B cell (primary cell): ENCODE data around the gene KIF21B. TPM values are rescaled to one million over a fixed set of nuclear protein-coding genes. Genes with fewer than 3 reads are reported as not detected.

Experiments
- ATAC-seq: fragments of 200-7000 bp; cut with Tn5 transposase; one replicate; pipeline ENCODE4 v1.10.0; 2021; ENCODE audit warnings: low read depth, mild to moderate bottlenecking, moderate number of reproducible peaks, moderate library complexity
- CTCF ChIA-PET: fragments of 350-600 bp; sonication (Branson Sonifier 250); formaldehyde crosslinking; loops from one replicate; lab custom pipeline; 2021; ENCODE audit warnings: antibody characterized with exemption, inconsistent platforms; lab: Charles Lee
- POLR2A ChIA-PET: fragments of 350-600 bp; sonication (Branson Sonifier 250); formaldehyde crosslinking; loops from one replicate; lab custom pipeline; 2021; ENCODE audit warnings: antibody characterized with exemption; lab: Charles Lee
- DNase-seq: peaks from one replicate; pipeline ENCODE4 v3.0.0; 2013
- H2AFZ ChIP-seq: 2 replicates; pipeline ENCODE4 v1.6.1; 2012; ENCODE audit warnings: mild to moderate bottlenecking, low read depth, low read length; ENCODE audit not compliant: insufficient read depth, poor library complexity, severe bottlenecking
- H3K27ac ChIP-seq, 2 donors: 1 replicate in 1 of 2; 2 replicates in 1 of 2; pipeline ENCODE4 v1.5.1; 2012 to 2013; ENCODE audit warnings: low read length in 2 of 2, mild to moderate bottlenecking in 2 of 2, moderate library complexity in 1 of 2
- H3K27me3 ChIP-seq, 4 experiments: fragments of 200-600 bp in 1 of 4; sonication (generic) in 1 of 4; replicated peaks in 1 of 4; 1 replicate in 2 of 4; 2 replicates in 2 of 4; pipeline versions ENCODE4 v1.6.1 to v1.7.0; 2013 to 2016; ENCODE audit warnings: low read length in 3 of 4, mild to moderate bottlenecking in 2 of 4, mixed read lengths in 1 of 4, moderate library complexity in 1 of 4; ENCODE audit not compliant: insufficient read depth in 4 of 4, control insufficient read depth in 3 of 4; ENCODE audit errors: control extremely low read depth in 1 of 4
- H3K36me3 ChIP-seq, 2 experiments: replicated peaks in 1 of 2; 1 replicate in 1 of 2; 2 replicates in 1 of 2; pipeline versions ENCODE4 v1.6.1 to v1.7.1; 2013; ENCODE audit warnings: low read length in 1 of 2; ENCODE audit not compliant: insufficient read depth in 2 of 2, control insufficient read depth in 1 of 2; ENCODE audit errors: control extremely low read depth in 1 of 2, extremely low read depth in 1 of 2
- H3K4me1 ChIP-seq, 2 donors: fragments of 200-600 bp in 1 of 2; sonication (generic) in 1 of 2; 1 replicate in 1 of 2; 2 replicates in 1 of 2; pipeline versions ENCODE4 v1.5.1 to v1.6.1; 2013 to 2017; ENCODE audit warnings: low read length in 2 of 2; ENCODE audit not compliant: control insufficient read depth in 2 of 2, insufficient read depth in 2 of 2
- H3K4me2 ChIP-seq: replicated peaks from 2 replicates; pipeline ENCODE3; 2012; ENCODE audit warnings: mild to moderate bottlenecking, low read depth, low read length; ENCODE audit not compliant: poor library complexity, severe bottlenecking
- H3K4me3 ChIP-seq, 5 experiments: fragments of 200-600 bp in 1 of 5; sonication (generic) in 1 of 5; 1 replicate in 3 of 5; 2 replicates in 2 of 5; pipeline versions ENCODE4 v1.5.1 to v1.7.0; 2011 to 2016; ENCODE audit warnings: low read length in 4 of 5, mild to moderate bottlenecking in 4 of 5, low read depth in 2 of 5, control low read depth in 1 of 5, moderate library complexity in 1 of 5; ENCODE audit not compliant: insufficient read depth in 1 of 5; ENCODE audit errors: control extremely low read depth in 1 of 5, extremely low read depth in 1 of 5
- H3K79me2 ChIP-seq: fragments of 200-600 bp; sonication (generic); one replicate; pipeline ENCODE4 v1.6.0; 2016; ENCODE audit warnings: low read length; ENCODE audit not compliant: control insufficient read depth, insufficient read depth
- H3K9ac ChIP-seq: fragments of 200-600 bp; sonication (generic); 2 replicates; pipeline ENCODE4 v1.6.1; 2017; ENCODE audit warnings: mild to moderate bottlenecking, low read length, moderate library complexity
- H3K9me3 ChIP-seq, 3 donors: one replicate each; pipeline versions ENCODE4 v1.6.1 to v1.7.1; 2013; ENCODE audit warnings: low read length in 2 of 3; ENCODE audit not compliant: control insufficient read depth in 2 of 3, insufficient read depth in 1 of 3; ENCODE audit errors: control extremely low read depth in 1 of 3
- H4K20me1 ChIP-seq: 2 replicates; pipeline ENCODE4 v1.6.0; 2012; ENCODE audit warnings: mild to moderate bottlenecking, low read length; ENCODE audit not compliant: insufficient read depth, control insufficient read depth, poor library complexity, severe bottlenecking
- H3K27ac Mint-ChIP-seq: one replicate; pipeline ENCODE4 v1.8.0; 2021; ENCODE audit warnings: mixed read lengths
- H3K27me3 Mint-ChIP-seq: one replicate; pipeline ENCODE4 v1.8.0; 2021; ENCODE audit warnings: mixed read lengths
- H3K4me1 Mint-ChIP-seq: one replicate; pipeline ENCODE4 v1.8.0; 2021; ENCODE audit warnings: mixed read lengths
- H3K4me3 Mint-ChIP-seq: one replicate; pipeline ENCODE4 v1.8.0; 2021; ENCODE audit warnings: mixed read lengths
- H3K9me3 Mint-ChIP-seq: one replicate; pipeline ENCODE4 v1.8.0; 2022; ENCODE audit warnings: mixed read lengths; ENCODE audit not compliant: insufficient read depth
- CTCF ChIP-seq: fragments of 200-600 bp; IDR thresholded peaks from one replicate; pipeline ENCODE4 v1.8.0; 2022; ENCODE audit warnings: antibody characterized with exemption, mild to moderate bottlenecking
- EZH2 ChIP-seq: IDR thresholded peaks from 2 replicates; pipeline ENCODE4 v1.6.1; 2012; ENCODE audit warnings: borderline replicate concordance, low read depth, mild to moderate bottlenecking, moderate library complexity, low read length; ENCODE audit not compliant: insufficient read depth, poor library complexity, severe bottlenecking
- WGBS: methylation state at CpG from one replicate; pipeline ENCODE4 v1.1.5; 2013; ENCODE audit warnings: missing lambda C conversion rate; ENCODE audit not compliant: insufficient coverage; 5-methylcytosine and 5-hydroxymethylcytosine counted together
- intact Hi-C: fragments of 100-400 bp; cut with micrococcal nuclease; formaldehyde crosslinking; loops from one replicate; pipeline ENCODE4 v1.10.0; 2022
- polyA plus RNA-seq: library from polyadenylated mRNA; depleted of rRNA; stranded (reverse); fragments of >200 nt; gene quantifications from 2 replicates; pipeline ENCODE4 v1.2.3, GENCODE V29; 2012
- total RNA-seq, 2 donors: library from RNA; stranded (reverse); fragments of 120-200 nt in 1 of 2; gene quantifications; 1 replicate in 1 of 2; 2 replicates in 1 of 2; pipeline versions ENCODE4 v1.2.3 to v1.2.4, GENCODE V29; 2013 to 2022

The KIF21B gene
- total and polyA plus RNA-seq, 2 donors (not counting 1 experiment from before 2014, with no cell fraction given): 41.1 to 41.6 TPM

- no peaks in the 10 kb centered on the region for H3K9me3 Mint-ChIP-seq
- ChIA-PET POLR2A (interaction anchor here (0.6 kb wide), 1 partner anchor 570 kb away, joined by 3 read pairs; no protein-coding TSS in a partner anchor), CTCF (interaction anchor here (4.3 to 7.9 kb wide), 4 partner anchors 10 to 59 kb away, joined by 38 to 168 read pairs (median 60); no protein-coding TSS in a partner anchor)
- no peak overlapping the region for H3K27ac Mint-ChIP-seq
- peaks cover 7 to 74% of the 10 kb centered on the region in 2 experiments for H3K36me3 ChIP-seq
- H3K9me3 ChIP-seq: peaks cover 0 to 3% (median 0%) of the 10 kb centered on the region in 3 donors
- no peaks in the 10 kb centered on the region for H3K4me1 Mint-ChIP-seq
- intact Hi-C loops: no loop called here
- no peak overlapping the region for H3K4me3 Mint-ChIP-seq
- H3K27ac ChIP-seq: no peak overlapping the region
- no peak overlapping the region for H3K4me2 ChIP-seq
- 100% methylated on average over 3 of the region's 4 CpGs for WGBS
- no peaks in the 10 kb centered on the region for H3K79me2 ChIP-seq
- H2AFZ ChIP-seq: no peak overlapping the region
- no peaks in the 10 kb centered on the region for H3K27me3 Mint-ChIP-seq
- H3K4me3 ChIP-seq: no peak overlapping the region
- TF ChIP-seq EZH2 (no peak), CTCF (no peak)
- no peak overlapping the region for H3K9ac ChIP-seq
- no peak for ATAC-seq
- no peaks in the 10 kb centered on the region for H4K20me1 ChIP-seq
- H3K4me1 ChIP-seq: no peaks in the 10 kb centered on the region
- DNase-seq: no peak
- no peaks in the 10 kb centered on the region for H3K27me3 ChIP-seq
Measured at GRCh38 chr1:200981278-200981677, 42.2 kb downstream of the KIF21B start.

DNA sequence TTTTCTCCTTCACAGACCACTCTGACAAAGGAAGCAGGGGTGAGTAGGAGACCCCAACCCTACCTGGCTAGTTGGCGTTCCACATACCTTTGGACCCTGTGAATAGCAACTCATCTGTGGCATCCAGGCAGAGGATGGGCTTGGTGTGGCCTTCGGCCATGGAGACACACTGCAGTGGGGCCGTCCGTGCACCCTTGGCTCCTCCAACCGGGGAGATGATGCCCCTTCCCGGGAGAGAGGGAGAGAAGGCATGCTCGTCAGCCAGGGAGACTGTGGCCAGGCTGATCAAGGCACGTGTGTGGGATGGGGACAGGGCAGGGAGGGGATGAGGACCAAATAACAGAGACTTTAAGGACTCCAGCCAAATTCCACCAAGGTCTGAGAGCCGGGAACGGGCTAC, 42.6 kb downstream of the KIF21B start:
- POLR2A ChIA-PET: interaction anchor here (0.6 kb wide), 1 partner anchor 570 kb away, joined by 3 read pairs; no protein-coding TSS in a partner anchor
- no peaks in the 10 kb centered on the region for H3K4me1 Mint-ChIP-seq
- Histone ChIP-seq H2AFZ (no peak overlapping the region), H3K4me1 (no peaks in the 10 kb centered on the region), H4K20me1 (no peaks in the 10 kb centered on the region), H3K36me3 (peaks cover 7 to 75% of the 10 kb centered on the region in 2 experiments), H3K4me2 (no peak overlapping the region), H3K27me3 (no peaks in the 10 kb centered on the region), H3K79me2 (no peaks in the 10 kb centered on the region), H3K9ac (no peak overlapping the region), H3K27ac (no peak overlapping the region), H3K4me3 (no peak overlapping the region), H3K9me3 (peaks cover 0 to 3% (median 0%) of the 10 kb centered on the region in 3 donors)
- 97% methylated on average over 10 of the region's 10 CpGs for WGBS
- DNase-seq: no peak
- intact Hi-C loops: no loop called here
- H3K4me3 Mint-ChIP-seq: no peak overlapping the region
- TF ChIP-seq CTCF: no peak
- TF ChIP-seq EZH2: no peak
- H3K27ac Mint-ChIP-seq: no peak overlapping the region
- no peak for ATAC-seq
- H3K27me3 Mint-ChIP-seq: no peaks in the 10 kb centered on the region
- CTCF ChIA-PET: interaction anchor here (0.9 to 7.9 kb wide), 7 partner anchors 9 to 70 kb away, joined by 3 to 168 read pairs (median 38); no protein-coding TSS in a partner anchor
- no peaks in the 10 kb centered on the region for H3K9me3 Mint-ChIP-seq
